WTC11 (cell line): ENCODE data around the gene STX3. TPM values are rescaled to one million over a fixed set of nuclear protein-coding genes. Genes with fewer than 3 reads are reported as not detected.

ENCODE experiments used
- ATAC-seq: fragments of 200-7000 bp; cut with Tn5 transposase; 2 replicates; pipeline ENCODE4 v1.10.0; 2021; ENCODE audit warnings: mild to moderate bottlenecking, moderate library complexity
- CTCF ChIA-PET: fragments of 300-600 bp; sonication (Branson Sonifier 250); formaldehyde crosslinking; loops from one replicate; lab custom pipeline; 2021; ENCODE audit warnings: antibody characterized with exemption; lab: Charles Lee
- POLR2A ChIA-PET: fragments of 350-600 bp; sonication (Branson Sonifier 250); formaldehyde crosslinking; loops from one replicate; lab custom pipeline; 2021; ENCODE audit warnings: antibody characterized with exemption; lab: Charles Lee
- DNase-seq: peaks from one replicate; pipeline ENCODE4 v3.0.0; 2021; ENCODE audit warnings: low spot score
- H3K27ac Mint-ChIP-seq: 2 replicates; pipeline ENCODE4 v1.8.0; 2021; ENCODE audit warnings: mixed read lengths
- H3K27me3 Mint-ChIP-seq: 2 replicates; pipeline ENCODE4 v1.8.0; 2021; ENCODE audit warnings: low read depth, mild to moderate bottlenecking, moderate library complexity, mixed read lengths
- H3K36me3 Mint-ChIP-seq: 2 replicates; pipeline ENCODE4 v1.8.0; 2021; ENCODE audit warnings: mixed read lengths
- H3K4me1 Mint-ChIP-seq: 2 replicates; pipeline ENCODE4 v1.8.0; 2022; ENCODE audit warnings: mixed read lengths
- H3K4me3 Mint-ChIP-seq: 2 replicates; pipeline ENCODE4 v1.8.0; 2021; ENCODE audit warnings: mild to moderate bottlenecking, moderate library complexity, mixed read lengths
- H3K9me3 Mint-ChIP-seq: 2 replicates; pipeline ENCODE4 v1.8.0; 2021; ENCODE audit warnings: mixed read lengths
- ATF6 ChIP-seq: sonication (generic); formaldehyde crosslinking; IDR thresholded peaks from 2 replicates; pipeline ENCODE4 v1.8.1; 2023; ENCODE audit warnings: mild to moderate bottlenecking, missing genetic modification reagents
- CTCF ChIP-seq: fragments of 200-600 bp; IDR thresholded peaks from 2 replicates; pipeline ENCODE4 v1.8.0; 2022; ENCODE audit warnings: antibody characterized with exemption
- ERG ChIP-seq: fragments of 250-450 bp; sonication (Bioruptor Pico); IDR thresholded peaks from 2 replicates; pipeline ENCODE4 v1.8.0; 2021; ENCODE audit warnings: mild to moderate bottlenecking
- FOXJ3 ChIP-seq: sonication (generic); formaldehyde crosslinking; IDR thresholded peaks from 2 replicates; pipeline ENCODE4 v1.9.0; 2021; ENCODE audit warnings: missing genetic modification reagents, mild to moderate bottlenecking, borderline replicate concordance
- FOXK1 ChIP-seq: sonication (generic); formaldehyde crosslinking; IDR thresholded peaks from 2 replicates; pipeline ENCODE4 v1.8.0; 2022; ENCODE audit warnings: mild to moderate bottlenecking, moderate library complexity, missing genetic modification reagents
- FOXP1 ChIP-seq: sonication (generic); formaldehyde crosslinking; IDR thresholded peaks from 2 replicates; pipeline ENCODE4 v1.8.0; 2022; ENCODE audit warnings: missing genetic modification reagents, mild to moderate bottlenecking, moderate library complexity, borderline replicate concordance
- GRHL2 ChIP-seq: fragments of 250-450 bp; sonication (Bioruptor Pico); IDR thresholded peaks from 2 replicates; pipeline ENCODE4 v1.8.0; 2022; ENCODE audit warnings: mild to moderate bottlenecking, moderate library complexity; ENCODE audit not compliant: insufficient replicate concordance, severe bottlenecking
- IRF2 ChIP-seq: sonication (generic); formaldehyde crosslinking; IDR thresholded peaks from 2 replicates; pipeline ENCODE4 v1.8.0; 2022; ENCODE audit warnings: low read depth, missing genetic modification reagents, borderline replicate concordance
- MLX ChIP-seq: sonication (generic); formaldehyde crosslinking; IDR thresholded peaks from 2 replicates; pipeline ENCODE4 v1.8.1; 2023; ENCODE audit warnings: mild to moderate bottlenecking, missing genetic modification reagents, moderate library complexity
- PRDM15 ChIP-seq: sonication (generic); formaldehyde crosslinking; IDR thresholded peaks from 2 replicates; pipeline ENCODE4 v1.8.0; 2022; ENCODE audit warnings: missing genetic modification reagents
- SMAD3 ChIP-seq: sonication (generic); formaldehyde crosslinking; IDR thresholded peaks from 2 replicates; pipeline ENCODE4 v1.8.0; 2022; ENCODE audit warnings: missing genetic modification reagents, mild to moderate bottlenecking, borderline replicate concordance
- STAT6 ChIP-seq: sonication (generic); formaldehyde crosslinking; conservative IDR thresholded peaks from 2 replicates; pipeline ENCODE4 v1.8.1; 2023; ENCODE audit warnings: mild to moderate bottlenecking, low read depth, missing genetic modification reagents, moderate library complexity
- TCF7 ChIP-seq: sonication (generic); formaldehyde crosslinking; IDR thresholded peaks from 2 replicates; pipeline ENCODE4 v1.8.0; 2022; ENCODE audit warnings: mild to moderate bottlenecking, low read depth, missing genetic modification reagents, moderate library complexity
- ZNF263 ChIP-seq: sonication (generic); formaldehyde crosslinking; IDR thresholded peaks from 2 replicates; pipeline ENCODE4 v1.8.1; 2022; ENCODE audit warnings: low read depth, mild to moderate bottlenecking, moderate library complexity, missing genetic modification reagents
- ZNF396 ChIP-seq: fragments of 250-450 bp; sonication (Bioruptor Pico); IDR thresholded peaks from 2 replicates; pipeline ENCODE4 v1.8.0; 2021; ENCODE audit warnings: mild to moderate bottlenecking, moderate library complexity, borderline replicate concordance
- ZNF423 ChIP-seq: fragments of 250-450 bp; sonication (Bioruptor Pico); IDR thresholded peaks from 2 replicates; pipeline ENCODE4 v2.1.2; 2022; ENCODE audit warnings: mild to moderate bottlenecking, moderate library complexity
- ZNF532 ChIP-seq: fragments of 250-450 bp; sonication (Bioruptor Pico); IDR thresholded peaks from 2 replicates; pipeline ENCODE4 v1.9.0; 2021; ENCODE audit warnings: mild to moderate bottlenecking, borderline replicate concordance
- total RNA-seq: library from RNA; stranded (reverse); gene quantifications from 3 replicates; pipeline ENCODE4 v1.2.3, GENCODE V29; 2021

The STX3 gene
- total RNA-seq, 1 experiment from 2014 or later: 52.7 TPM

GRCh38 chr11:59787255-59787588 lies 32.0 kb downstream of the STX3 start (continued):
- TF ChIP-seq CTCF (no peak), MLX (CRISPR knock-in tag) (no peak), SMAD3 (CRISPR knock-in tag) (no peak), FOXK1 (no peak), ZNF396 (CRISPR knock-in tag) (no peak), FOXP1 (no peak), ZNF423 (CRISPR knock-in tag) (no peak), GRHL2 (CRISPR knock-in tag) (no peak), ZNF532 (CRISPR knock-in tag) (no peak)

- Mint-ChIP-seq H3K27me3 (no peaks in the 10 kb centered on the region), H3K27ac (no peak overlapping the region), H3K36me3 (peaks cover 81% of the 10 kb centered on the region), H3K4me1 (no peaks in the 10 kb centered on the region), H3K4me3 (no peak overlapping the region), H3K9me3 (peaks cover 13% of the 10 kb centered on the region)
- no peak for ATAC-seq
- no peak for DNase-seq
- CTCF ChIA-PET: no interaction called here
- POLR2A ChIA-PET: no interaction called here
- TF ChIP-seq FOXJ3 (CRISPR knock-in tag) (no peak), PRDM15 (no peak), IRF2 (no peak), ZNF263 (CRISPR knock-in tag) (no peak), STAT6 (no peak), ERG (no peak), TCF7 (CRISPR knock-in tag) (no peak), ATF6 (no peak)
Observed at GRCh38 chr11:59787816-59788215, 32.6 kb downstream of the STX3 start.
